ENCODE data around the gene GNB1L. TPM values are rescaled to one million over a fixed set of nuclear protein-coding genes. Genes with fewer than 3 reads are reported as not detected.

GNB1L gene
- total RNA-seq, 1 donor: 4.0 TPM

- no peak for DNase-seq (ENCODE audit: insufficient read length, low spot score, missing footprints)
- H3K4me3 ChIP-seq (ENCODE audit: insufficient read depth, low read length): no peak overlapping the region
- no peaks in the 10 kb centered on the region for H3K36me3 ChIP-seq (ENCODE audit: insufficient read depth, low read length)
- H2AFZ ChIP-seq (ENCODE audit: low read length): no peak overlapping the region
- H4K20me1 ChIP-seq (ENCODE audit: insufficient read depth, low read length): no peaks in the 10 kb centered on the region
- no peaks in the 10 kb centered on the region for H3K9me3 ChIP-seq (ENCODE audit: low read depth, low read length)
- no peaks in the 10 kb centered on the region for H3K79me2 ChIP-seq (ENCODE audit: insufficient read depth, low read length)
- no peak overlapping the region for H3K27ac ChIP-seq (ENCODE audit: low read depth, low read length)
- H3K4me1 ChIP-seq (ENCODE audit: insufficient read depth, low read length): no peaks in the 10 kb centered on the region
- no peak overlapping the region for H3K4me2 ChIP-seq (ENCODE audit: insufficient read depth, low read length)
- no peak for TF ChIP-seq CTCF (IDR thresholded peaks at IDR 0.05; ENCODE audit: extremely low read depth, low read depth, low read length)
- H3K27me3 ChIP-seq (ENCODE audit: insufficient read depth, low read length): peaks cover 72% of the 10 kb centered on the region
Observed at GRCh38 chr22:19758896-19759426, 95.7 kb downstream of the GNB1L start.

GRCh38 chr22:19757985-19758895, 96.4 kb downstream of the GNB1L start:
- Histone ChIP-seq H3K27me3 (ENCODE audit: insufficient read depth, low read length) (peaks cover 77% of the 10 kb centered on the region), H3K79me2 (ENCODE audit: insufficient read depth, low read length) (no peaks in the 10 kb centered on the region), H3K4me1 (ENCODE audit: insufficient read depth, low read length) (no peaks in the 10 kb centered on the region), H2AFZ (ENCODE audit: low read length) (no peak overlapping the region), H3K36me3 (ENCODE audit: insufficient read depth, low read length) (no peaks in the 10 kb centered on the region), H3K27ac (ENCODE audit: low read depth, low read length) (no peak overlapping the region), H3K4me3 (ENCODE audit: insufficient read depth, low read length) (no peak overlapping the region), H4K20me1 (ENCODE audit: insufficient read depth, low read length) (no peaks in the 10 kb centered on the region), H3K9me3 (ENCODE audit: low read depth, low read length) (no peaks in the 10 kb centered on the region), H3K4me2 (ENCODE audit: insufficient read depth, low read length) (no peak overlapping the region)
- peak; percentile 92 for DNase-seq (ENCODE audit: insufficient read length, low spot score, missing footprints)
- no peak for TF ChIP-seq CTCF (IDR thresholded peaks at IDR 0.05; ENCODE audit: extremely low read depth, low read depth, low read length)

GRCh38 chr22:19757140-19757984, 97.3 kb downstream of the GNB1L start:
- Histone ChIP-seq H3K4me3 (ENCODE audit: insufficient read depth, low read length) (no peak overlapping the region), H2AFZ (ENCODE audit: low read length) (no peak overlapping the region), H4K20me1 (ENCODE audit: insufficient read depth, low read length) (no peaks in the 10 kb centered on the region), H3K4me2 (ENCODE audit: insufficient read depth, low read length) (peak overlapping the region; percentile 43), H3K79me2 (ENCODE audit: insufficient read depth, low read length) (no peaks in the 10 kb centered on the region), H3K36me3 (ENCODE audit: insufficient read depth, low read length) (no peaks in the 10 kb centered on the region), H3K4me1 (ENCODE audit: insufficient read depth, low read length) (no peaks in the 10 kb centered on the region), H3K27ac (ENCODE audit: low read depth, low read length) (no peak overlapping the region), H3K9me3 (ENCODE audit: low read depth, low read length) (no peaks in the 10 kb centered on the region), H3K27me3 (ENCODE audit: insufficient read depth, low read length) (peaks cover 82% of the 10 kb centered on the region)
- no peak for TF ChIP-seq CTCF (IDR thresholded peaks at IDR 0.05; ENCODE audit: extremely low read depth, low read depth, low read length)
- no peak for DNase-seq (ENCODE audit: insufficient read length, low spot score, missing footprints)
